Esophagus muscularis mucosa (tissue), 4 donors: ENCODE data around the gene CCM2. TPM values are rescaled to one million over a fixed set of nuclear protein-coding genes. Genes with fewer than 3 reads are reported as not detected.

Experiments used
- DNase-seq: peaks from one replicate; pipeline ENCODE4 v3.0.0-alpha.2; 2017; ENCODE audit errors: extremely low spot score
- H3K27ac ChIP-seq, 4 donors: fragments of 200-600 bp; sonication (generic); replicated peaks in 1 of 4; 1 replicate in 3 of 4; 2 replicates in 1 of 4; pipeline ENCODE4 v1.5.1; 2016 to 2019; ENCODE audit warnings: mild to moderate bottlenecking in 1 of 4
- H3K27me3 ChIP-seq, 4 donors: fragments of 200-600 bp; sonication (generic); one replicate each; pipeline versions ENCODE4 v1.5.1 to v1.6.0; 2016 to 2019
- H3K36me3 ChIP-seq, 4 donors: fragments of 200-600 bp; sonication (generic); one replicate each; pipeline ENCODE4 v1.5.1; 2016 to 2019
- H3K4me1 ChIP-seq, 4 donors: fragments of 200-600 bp; sonication (generic); one replicate each; pipeline ENCODE4 v1.5.1; 2016 to 2019
- H3K4me3 ChIP-seq, 4 donors: fragments of 200-600 bp; sonication (generic); 1 replicate in 2 of 4; 2 replicates in 2 of 4; pipeline ENCODE4 v1.5.1; 2016 to 2019; ENCODE audit warnings: mild to moderate bottlenecking in 4 of 4, moderate library complexity in 1 of 4
- H3K9me3 ChIP-seq, 4 donors: fragments of 200-600 bp; sonication (generic); 1 replicate in 3 of 4; 2 replicates in 1 of 4; pipeline ENCODE4 v1.5.1; 2016 to 2019
- CTCF ChIP-seq, 3 experiments: fragments of 200-600 bp in 2 of 3; fragments of 450-650 bp in 1 of 3; sonication (generic) in 2 of 3; IDR thresholded peaks; one replicate each; pipeline ENCODE4 v1.5.1; 2017 to 2019; ENCODE audit warnings: antibody characterized with exemption in 3 of 3, mild to moderate bottlenecking in 2 of 3, moderate library complexity in 1 of 3
- EP300 ChIP-seq: sonication (generic); formaldehyde crosslinking; IDR thresholded peaks from one replicate; pipeline ENCODE4 v1.6.1; 2017; ENCODE audit warnings: antibody characterized with exemption
- POLR2A ChIP-seq: fragments of 450-650 bp; IDR thresholded peaks from one replicate; pipeline ENCODE4 v1.6.1; 2017; ENCODE audit warnings: antibody characterized with exemption, moderate library complexity, mild to moderate bottlenecking, low read depth
- POLR2AphosphoS5 ChIP-seq, 2 donors: sonication (generic); formaldehyde crosslinking; IDR thresholded peaks; one replicate each; pipeline ENCODE4 v1.6.1; 2017; ENCODE audit warnings: antibody characterized with exemption in 2 of 2
- WGBS: methylation state at CpG from one replicate; pipeline ENCODE4 v1.1.5; 2018; 5-methylcytosine and 5-hydroxymethylcytosine counted together
- intact Hi-C: fragments of 100-400 bp; cut with DNase I; formaldehyde crosslinking; loops from one replicate; pipeline ENCODE4 v1.15.1; 2023
- total RNA-seq, 4 donors: library from RNA; depleted of rRNA; stranded (reverse); fragments of >200 nt; gene quantifications; one replicate each; pipeline versions ENCODE4 v1.1.0 to v1.2.1, GENCODE V29; 2016

CCM2 gene
- total RNA-seq, 4 donors from 2014 or later = 40.3 to 61.7 (median 49.4) TPM

DNA sequence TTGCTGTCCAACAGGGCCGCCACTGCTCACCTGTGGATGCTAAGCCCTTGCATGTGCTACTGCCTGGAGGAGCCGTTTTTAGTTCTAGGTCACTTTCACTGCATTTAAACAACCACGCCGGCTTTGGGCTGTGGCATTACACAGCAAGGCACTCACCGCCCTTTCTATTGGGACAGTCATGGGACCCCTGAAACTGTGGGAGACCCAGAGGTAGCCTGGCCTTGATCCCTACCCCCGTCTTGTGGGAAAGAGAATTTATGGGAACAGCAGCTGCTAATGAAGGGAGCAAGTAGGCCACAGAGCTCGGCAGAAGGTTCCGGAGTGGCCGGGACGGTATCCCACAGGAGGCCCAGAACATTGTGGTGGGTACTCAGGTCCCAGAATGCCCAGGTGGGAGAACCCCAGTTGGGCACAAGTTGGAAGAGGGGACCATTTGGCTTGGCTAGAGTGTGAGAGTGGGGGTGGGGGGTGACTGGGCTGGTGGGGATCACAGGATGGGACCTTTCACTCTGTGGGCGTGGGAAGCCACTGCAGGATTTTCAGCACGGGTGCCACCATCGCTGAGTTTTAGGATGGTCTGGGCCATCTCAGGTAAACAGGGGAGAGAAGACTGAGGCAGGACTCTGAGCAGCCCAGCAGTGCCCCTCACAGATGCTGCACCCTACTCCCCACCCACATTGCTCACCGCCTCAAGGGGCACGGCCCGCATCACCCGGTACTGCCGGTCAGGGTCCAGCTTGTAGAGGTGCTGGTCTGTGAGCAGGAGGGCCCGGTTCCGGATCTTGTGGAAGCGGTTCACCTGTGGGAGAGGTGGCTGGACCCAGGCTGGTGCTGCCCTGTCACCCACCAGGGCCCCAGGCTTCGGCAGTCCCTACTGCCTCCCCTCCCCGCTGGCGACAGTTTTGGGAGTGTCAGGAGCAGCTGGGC is 36.4 kb upstream of the CCM2 start:
- Histone ChIP-seq H3K27me3 (peaks cover 0 to 32% (median 0%) of the 10 kb centered on the region in 4 donors), H3K9me3 (no peaks in the 10 kb centered on the region), H3K4me3 (peak overlapping the region; percentile 53 to 56 (median 54)), H3K27ac (no peak overlapping the region), H3K36me3 (no peaks in the 10 kb centered on the region), H3K4me1 (peaks cover 9 to 15% (median 14%) of the 10 kb centered on the region in 4 donors)
- intact Hi-C loops = no loop called here
- TF ChIP-seq POLR2AphosphoS5 (IDR thresholded peaks at IDR 0.05) = no peak
- TF ChIP-seq POLR2A = no peak
- no peak for TF ChIP-seq EP300
- TF ChIP-seq CTCF (IDR thresholded peaks at IDR 0.05) = no peak
- no peak for DNase-seq
- WGBS = 97% methylated on average over 21 of the region's 24 CpGs

DNA sequence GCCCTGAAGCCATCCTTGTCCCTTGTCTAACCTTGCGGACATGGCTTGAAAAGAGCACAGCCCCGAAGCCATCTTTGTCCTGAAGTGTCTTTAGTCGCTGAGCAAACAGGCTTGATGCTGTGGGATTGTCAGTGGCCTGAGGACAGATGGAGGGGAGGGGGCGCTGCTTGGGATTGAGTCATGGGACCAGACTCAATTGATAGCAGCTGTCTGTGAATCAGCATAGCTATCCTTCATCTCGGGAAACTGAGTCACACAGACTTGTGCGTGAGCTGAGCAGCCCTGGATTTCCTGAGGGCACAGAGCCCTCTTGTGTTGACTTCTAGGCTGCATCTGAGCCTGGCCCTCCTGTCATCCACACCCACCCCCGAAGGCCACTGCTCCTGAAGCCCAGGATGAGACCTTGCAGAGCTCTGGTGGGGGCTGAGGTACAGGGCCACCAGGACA is 35.6 kb upstream of the CCM2 start:
- intact Hi-C loops = no loop called here
- peaks cover 9 to 15% (median 14%) of the 10 kb centered on the region in 4 donors for H3K4me1 ChIP-seq
- 69% methylated on average over 7 of the region's 7 CpGs for WGBS

DNA sequence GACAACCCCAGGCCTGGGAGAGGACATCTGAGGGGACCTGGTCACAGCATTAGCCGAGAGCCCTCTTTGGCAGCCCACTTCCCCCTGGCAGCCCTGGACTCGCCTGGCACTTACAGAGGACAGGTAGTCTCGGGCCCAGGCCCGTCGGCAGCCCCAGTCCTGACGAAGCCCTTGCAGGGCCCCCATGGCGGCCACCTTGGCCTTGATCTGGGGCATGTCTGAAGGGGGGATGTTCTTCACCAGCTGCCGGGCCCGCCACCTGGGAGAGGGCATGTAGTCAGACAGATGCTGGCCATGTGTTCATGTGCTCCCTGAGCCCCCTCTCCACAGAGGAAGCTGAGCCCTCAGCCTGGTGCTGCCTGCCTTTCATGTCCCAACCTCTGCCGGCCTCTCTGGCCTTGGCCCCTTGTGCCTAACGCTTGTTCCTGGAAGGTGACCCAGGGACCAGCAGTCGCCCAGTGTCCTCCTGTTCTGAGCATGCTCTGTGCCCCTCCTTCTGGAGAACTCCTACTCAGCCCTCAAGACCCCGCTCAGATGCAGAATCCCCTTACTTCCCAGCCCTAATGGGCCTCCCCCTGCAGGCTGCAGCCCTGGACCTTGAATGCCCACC is 35.1 kb upstream of the CCM2 start:
- H3K27ac ChIP-seq = no peak overlapping the region
- no peak for TF ChIP-seq POLR2AphosphoS5 (IDR thresholded peaks at IDR 0.05)
- no peak for TF ChIP-seq CTCF (IDR thresholded peaks at IDR 0.05)
- TF ChIP-seq EP300 = no peak
- no peak for TF ChIP-seq POLR2A
- H3K4me3 ChIP-seq = no peak overlapping the region
- peaks cover 0 to 31% (median 0%) of the 10 kb centered on the region in 4 donors for H3K27me3 ChIP-seq
- H3K9me3 ChIP-seq = no peaks in the 10 kb centered on the region
- intact Hi-C loops = no loop called here
- no peak for DNase-seq
- H3K4me1 ChIP-seq = peaks cover 9 to 15% (median 14%) of the 10 kb centered on the region in 4 donors
- no peaks in the 10 kb centered on the region for H3K36me3 ChIP-seq
- 100% methylated on average over 8 of the region's 13 CpGs for WGBS

More for the DNA sequence above, 35.6 kb upstream of the CCM2 start:
- TF ChIP-seq CTCF (IDR thresholded peaks at IDR 0.05) (no peak), POLR2AphosphoS5 (IDR thresholded peaks at IDR 0.05) (no peak), POLR2A (no peak), EP300 (no peak)
- Histone ChIP-seq H3K9me3 (no peaks in the 10 kb centered on the region), H3K27me3 (peaks cover 0 to 32% (median 0%) of the 10 kb centered on the region in 4 donors), H3K4me3 (no peak overlapping the region), H3K36me3 (no peaks in the 10 kb centered on the region), H3K27ac (no peak overlapping the region)
- no peak for DNase-seq

DNA sequence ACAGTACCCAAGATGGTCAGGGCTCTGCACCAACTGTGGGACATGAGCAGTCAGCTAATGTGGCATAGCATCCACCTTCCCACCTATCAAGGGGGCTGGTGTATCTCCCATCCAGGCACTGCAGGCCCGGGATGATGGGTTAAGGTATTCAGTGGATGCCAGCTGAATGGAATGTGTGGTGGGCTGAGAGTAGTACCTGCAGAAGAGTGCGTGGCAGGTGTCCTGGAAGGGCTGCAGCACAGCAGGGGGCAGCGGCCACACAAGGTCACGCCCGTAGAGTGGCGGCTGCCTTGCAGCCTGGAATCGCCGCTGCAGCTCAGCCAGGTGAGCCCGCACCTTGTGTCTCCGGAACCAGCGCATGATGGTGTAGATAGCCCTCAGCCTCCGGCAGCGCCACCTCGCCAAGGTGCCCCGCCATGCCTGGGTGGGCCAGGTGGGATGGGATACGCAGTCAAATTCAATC is 34.5 kb upstream of the CCM2 start:
- no peak overlapping the region for H3K4me3 ChIP-seq
- no peak for DNase-seq
- H3K36me3 ChIP-seq = no peaks in the 10 kb centered on the region
- WGBS = 94% methylated on average over 5 of the region's 16 CpGs
- no peaks in the 10 kb centered on the region for H3K9me3 ChIP-seq
- peaks cover 0 to 26% (median 0%) of the 10 kb centered on the region in 4 donors for H3K27me3 ChIP-seq
- intact Hi-C loops = no loop called here
- H3K4me1 ChIP-seq = peaks cover 9 to 15% (median 14%) of the 10 kb centered on the region in 4 donors
- TF ChIP-seq POLR2AphosphoS5 (IDR thresholded peaks at IDR 0.05) (no peak), CTCF (IDR thresholded peaks at IDR 0.05) (no peak), EP300 (no peak), POLR2A (no peak)
- no peak overlapping the region for H3K27ac ChIP-seq
